ENCODE results near the gene RNF10. TPM values are rescaled to one million over a fixed set of nuclear protein-coding genes. Genes with fewer than 3 reads are reported as not detected.

The RNF10 gene
- polyA plus RNA-seq, 1 donor (not counting 4 experiments of a cell fraction or from before 2014, with no cell fraction given) = 60.3 TPM

- dilution Hi-C loops (cut with MboI; ENCODE audit: extremely low pct_ligation_motif_present, low sequenced_read_pairs) = no loop called here
- Histone ChIP-seq H2AFZ (ENCODE audit: control insufficient read depth, low read length) (no peak overlapping the region), H3K4me1 (ENCODE audit: control insufficient read depth, extremely low read depth, insufficient read depth, low read length) (peaks cover 12% of the 10 kb centered on the region), H3K9me3 (ENCODE audit: control insufficient read depth, low read depth, low read length) (no peaks in the 10 kb centered on the region), H3K27ac (ENCODE audit: control insufficient read depth, insufficient read depth, low read length) (no peak overlapping the region), H3K4me3 (ENCODE audit: control insufficient read depth in 2 of 3, extremely low read depth in 1 of 3, insufficient read depth in 2 of 3, low read depth in 1 of 3, low read length in 3 of 3) (no peak overlapping the region), H4K20me1 (ENCODE audit: control insufficient read depth, extremely low read depth, insufficient read depth, low read length) (peaks cover 19% of the 10 kb centered on the region), H3K27me3 (ENCODE audit: control insufficient read depth, extremely low read depth, insufficient read depth, low read length) (no peaks in the 10 kb centered on the region), H3K79me2 (ENCODE audit: control insufficient read depth, insufficient read depth, low read length) (peaks cover 36% of the 10 kb centered on the region), H3K4me2 (ENCODE audit: control insufficient read depth, extremely low read depth, insufficient read depth, low read depth, low read length) (no peak overlapping the region), H3K9ac (ENCODE audit: control insufficient read depth, extremely low read depth, insufficient read depth, low read length) (no peak overlapping the region), H3K9me1 (ENCODE audit: control insufficient read depth, extremely low read depth, insufficient read depth, low read length) (no peaks in the 10 kb centered on the region), H3K36me3 (ENCODE audit: control insufficient read depth in 2 of 2, extremely low read depth in 1 of 2, insufficient read depth in 2 of 2, low read length in 2 of 2) (peaks cover 5 to 16% of the 10 kb centered on the region in 2 experiments)
- DNase-seq (ENCODE audit: low read depth, low spot score) (no peak), FAIRE-seq (no peak)
- TF ChIP-seq, protein P1, sequence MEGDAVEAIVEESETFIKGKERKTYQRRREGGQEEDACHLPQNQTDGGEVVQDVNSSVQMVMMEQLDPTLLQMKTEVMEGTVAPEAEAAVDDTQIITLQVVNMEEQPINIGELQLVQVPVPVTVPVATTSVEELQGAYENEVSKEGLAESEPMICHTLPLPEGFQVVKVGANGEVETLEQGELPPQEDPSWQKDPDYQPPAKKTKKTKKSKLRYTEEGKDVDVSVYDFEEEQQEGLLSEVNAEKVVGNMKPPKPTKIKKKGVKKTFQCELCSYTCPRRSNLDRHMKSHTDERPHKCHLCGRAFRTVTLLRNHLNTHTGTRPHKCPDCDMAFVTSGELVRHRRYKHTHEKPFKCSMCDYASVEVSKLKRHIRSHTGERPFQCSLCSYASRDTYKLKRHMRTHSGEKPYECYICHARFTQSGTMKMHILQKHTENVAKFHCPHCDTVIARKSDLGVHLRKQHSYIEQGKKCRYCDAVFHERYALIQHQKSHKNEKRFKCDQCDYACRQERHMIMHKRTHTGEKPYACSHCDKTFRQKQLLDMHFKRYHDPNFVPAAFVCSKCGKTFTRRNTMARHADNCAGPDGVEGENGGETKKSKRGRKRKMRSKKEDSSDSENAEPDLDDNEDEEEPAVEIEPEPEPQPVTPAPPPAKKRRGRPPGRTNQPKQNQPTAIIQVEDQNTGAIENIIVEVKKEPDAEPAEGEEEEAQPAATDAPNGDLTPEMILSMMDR (optimal IDR thresholded peaks at IDR 0.05 in 1 of 3, IDR thresholded peaks at IDR 0.05 in 1 of 3, conservative IDR thresholded peaks at IDR 0.05 in 1 of 3; ENCODE audit: extremely low read depth in 1 of 3, insufficient read depth in 2 of 3, low read length in 3 of 3) = no peak
- no peak for TF ChIP-seq EZH2 (IDR thresholded peaks at IDR 0.05; ENCODE audit: low read length)
These were observed 35.2 kb upstream of the RNF10 start for GRCh38 chr12:120498870-120499515.

DNA sequence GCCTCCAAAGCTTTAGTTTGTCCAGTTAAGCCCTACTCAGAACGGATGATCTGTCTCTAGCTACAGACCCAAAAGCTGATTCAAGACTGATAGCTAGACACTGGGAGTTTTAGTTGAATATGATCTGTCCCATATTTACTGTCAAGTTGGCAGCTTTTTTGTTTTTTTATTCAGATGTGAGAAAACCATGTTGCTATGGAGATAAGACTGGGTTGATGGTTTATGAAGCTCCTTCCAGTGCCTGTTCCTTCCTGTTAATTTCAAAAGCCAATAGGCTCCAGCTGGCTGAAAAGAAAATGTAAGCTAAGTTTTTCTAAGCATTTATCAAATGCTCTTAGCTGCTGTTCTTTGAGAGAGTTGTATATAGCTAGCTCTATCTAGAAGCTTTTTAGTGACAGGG, 33.6 kb upstream of the RNF10 start:
- DNase-seq (ENCODE audit: low read depth, low spot score) (no peak), FAIRE-seq (no peak)
- H3K27me3 ChIP-seq (ENCODE audit: control insufficient read depth, extremely low read depth, insufficient read depth, low read length) = no peaks in the 10 kb centered on the region
- H3K36me3 ChIP-seq (ENCODE audit: control insufficient read depth in 2 of 2, extremely low read depth in 1 of 2, insufficient read depth in 2 of 2, low read length in 2 of 2) = peaks cover 5 to 16% of the 10 kb centered on the region in 2 experiments
- peaks cover 2% of the 10 kb centered on the region for H3K9me1 ChIP-seq (ENCODE audit: control insufficient read depth, extremely low read depth, insufficient read depth, low read length)
- dilution Hi-C loops (cut with MboI; ENCODE audit: extremely low pct_ligation_motif_present, low sequenced_read_pairs) = no loop called here
- H3K4me1 ChIP-seq (ENCODE audit: control insufficient read depth, extremely low read depth, insufficient read depth, low read length) = peaks cover 6% of the 10 kb centered on the region
- no peak overlapping the region for H3K4me3 ChIP-seq (ENCODE audit: control insufficient read depth in 2 of 3, extremely low read depth in 1 of 3, insufficient read depth in 2 of 3, low read depth in 1 of 3, low read length in 3 of 3)
- H3K27ac ChIP-seq (ENCODE audit: control insufficient read depth, insufficient read depth, low read length) = no peak overlapping the region
- no peak for TF ChIP-seq EZH2 (IDR thresholded peaks at IDR 0.05; ENCODE audit: low read length)
- TF ChIP-seq, protein P1 (optimal IDR thresholded peaks at IDR 0.05 in 1 of 3, IDR thresholded peaks at IDR 0.05 in 1 of 3, conservative IDR thresholded peaks at IDR 0.05 in 1 of 3; ENCODE audit: extremely low read depth in 1 of 3, insufficient read depth in 2 of 3, low read length in 3 of 3) = no peak
- no peaks in the 10 kb centered on the region for H3K9me3 ChIP-seq (ENCODE audit: control insufficient read depth, low read depth, low read length)
- peaks cover 19% of the 10 kb centered on the region for H4K20me1 ChIP-seq (ENCODE audit: control insufficient read depth, extremely low read depth, insufficient read depth, low read length)
- H2AFZ ChIP-seq (ENCODE audit: control insufficient read depth, low read length) = no peak overlapping the region
- no peak overlapping the region for H3K9ac ChIP-seq (ENCODE audit: control insufficient read depth, extremely low read depth, insufficient read depth, low read length)
- H3K4me2 ChIP-seq (ENCODE audit: control insufficient read depth, extremely low read depth, insufficient read depth, low read depth, low read length) = no peak overlapping the region
- peaks cover 25% of the 10 kb centered on the region for H3K79me2 ChIP-seq (ENCODE audit: control insufficient read depth, insufficient read depth, low read length)
